Transverse colon (tissue), 4 donors: ENCODE results near the gene EML5. TPM values are rescaled to one million over a fixed set of nuclear protein-coding genes. Genes with fewer than 3 reads are reported as not detected.

Experiments used
- DNase-seq: peaks from one replicate; pipeline ENCODE4 v3.0.0-alpha.2; 2019
- H3K27ac ChIP-seq, 4 donors: fragments of 200-600 bp; sonication (generic); 2 replicates each; pipeline ENCODE4 v1.5.1; 2016 to 2018; ENCODE audit warnings: inconsistent platforms in 4 of 4
- H3K27me3 ChIP-seq: fragments of 200-600 bp; sonication (generic); 2 replicates; pipeline ENCODE4 v1.5.1; 2017; ENCODE audit warnings: inconsistent platforms
- H3K36me3 ChIP-seq, 4 donors: fragments of 200-600 bp; sonication (generic); 2 replicates each; pipeline ENCODE4 v1.5.1; 2017 to 2019; ENCODE audit warnings: inconsistent platforms in 4 of 4
- H3K4me1 ChIP-seq, 4 donors: fragments of 200-600 bp; sonication (generic); 2 replicates each; pipeline ENCODE4 v1.5.1; 2017 to 2020; ENCODE audit warnings: inconsistent platforms in 4 of 4
- H3K4me3 ChIP-seq, 4 donors: fragments of 200-600 bp; sonication (generic); 1 replicate in 1 of 4; 2 replicates in 3 of 4; pipeline versions ENCODE4 v1.5.1 to v1.6.1; 2017 to 2019; ENCODE audit warnings: inconsistent platforms in 4 of 4
- H3K9me3 ChIP-seq, 2 donors: fragments of 200-600 bp; sonication (generic); 2 replicates each; pipeline ENCODE4 v1.5.1; 2017 to 2019; ENCODE audit warnings: inconsistent platforms in 2 of 2
- EP300 ChIP-seq: sonication (generic); formaldehyde crosslinking; IDR thresholded peaks from one replicate; pipeline ENCODE4 v1.6.1; 2017; ENCODE audit warnings: antibody characterized with exemption, low read depth
- POLR2A ChIP-seq: fragments of 450-650 bp; IDR thresholded peaks from one replicate; pipeline ENCODE4 v1.6.1; 2016; ENCODE audit warnings: antibody characterized with exemption, mild to moderate bottlenecking, moderate library complexity
- POLR2AphosphoS5 ChIP-seq, 3 donors: sonication (generic); formaldehyde crosslinking; IDR thresholded peaks; one replicate each; pipeline ENCODE4 v1.6.1; 2016; ENCODE audit warnings: antibody characterized with exemption in 3 of 3
- whole genome bisulfite sequencing, 2 donors: methylation state at CpG; one replicate each; pipeline ENCODE4 v1.1.5; 2018; ENCODE audit warnings: low coverage in 1 of 2; 5-methylcytosine and 5-hydroxymethylcytosine counted together
- in situ Hi-C, 4 donors: fragments of 200-750 bp; cut with MboI; loops; one replicate each; pipeline versions ENCODE4 v1.15.0 to v1.15.1; 2017; ENCODE audit warnings: low sequenced_read_pairs in 3 of 4, low pct_ligation_motif_present in 1 of 4, low pct_unique_long_range_greater_than_20kb in 1 of 4
- intact Hi-C: fragments of 100-400 bp; cut with DNase I; formaldehyde crosslinking; loops from one replicate; pipeline ENCODE4 v1.15.1; 2023; ENCODE audit warnings: low total_unique reads
- total RNA-seq, 4 donors: library from RNA; depleted of rRNA; stranded (reverse); fragments of >200 nt; gene quantifications; one replicate each; pipeline ENCODE4 v1.1.0, GENCODE V29; 2016
- TF ChIP-seq, protein P1 (sequence below), 5 experiments: fragments of 200-600 bp in 3 of 5; fragments of 450-650 bp in 2 of 5; sonication (generic) in 3 of 5; IDR thresholded peaks; 1 replicate in 2 of 5; 2 replicates in 3 of 5; pipeline ENCODE4 v1.5.1; 2016 to 2017; ENCODE audit warnings: antibody characterized with exemption in 5 of 5, inconsistent platforms in 3 of 5, mild to moderate bottlenecking in 2 of 5, moderate library complexity in 1 of 5

EML5 gene
- total RNA-seq, result 1 to 10 TPM in 3 of 4 donors, under 1 TPM in 1; 0.20 to 4.9 (median 1.7) TPM

DNA sequence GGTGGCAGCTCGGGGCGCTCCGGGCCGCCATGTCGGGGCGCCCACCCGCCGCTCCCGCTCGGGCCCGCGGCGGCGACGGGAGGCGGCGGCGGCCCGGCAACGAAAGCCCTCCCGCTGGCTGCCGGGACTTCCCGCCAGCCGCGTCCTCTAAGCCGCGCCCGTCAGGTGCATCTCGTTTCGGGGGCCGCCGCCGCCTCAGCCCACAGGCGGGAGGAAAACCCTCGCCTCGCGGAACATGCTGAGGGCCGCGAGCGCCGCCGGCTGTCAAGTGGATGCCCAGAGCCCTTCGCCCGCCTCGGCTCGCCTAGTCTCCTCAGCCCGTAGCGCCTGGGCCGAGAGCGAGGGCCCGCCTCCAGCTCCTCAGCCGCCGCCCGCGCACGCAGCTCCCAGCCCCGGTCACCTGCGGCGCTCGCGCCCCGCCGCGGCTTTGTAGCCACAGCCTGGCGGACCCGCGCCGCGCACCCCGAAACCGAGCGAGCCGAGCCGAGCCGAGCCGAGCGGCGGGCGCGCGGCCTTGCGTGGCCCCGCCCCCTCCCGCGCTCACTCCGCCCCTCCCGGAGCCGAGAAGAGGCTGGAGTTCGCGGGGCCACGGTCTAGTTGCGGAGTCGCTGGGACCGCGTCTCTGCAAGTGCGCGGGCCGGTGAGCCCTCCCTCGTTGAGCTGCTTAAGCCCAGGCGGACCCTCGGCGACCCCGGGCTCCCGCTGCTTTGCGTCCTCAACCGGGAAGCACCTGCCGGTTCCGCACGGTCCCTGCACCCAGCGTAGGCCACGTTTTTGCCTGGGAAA, at the start of gene EML5:
EML5 (minus strand) TSS at position 481 of the 786 bp plus-strand sequence; CDS start at position 31, 450 bp downstream.
- Histone ChIP-seq H3K27me3 (peaks cover 9% of the 10 kb centered on the region), H3K36me3 (no peaks in the 10 kb centered on the region), H3K4me3 (peak within 1 kb of the TSS; percentile 57 to 76 (median 65)), H3K27ac (peak within 1 kb of the TSS; percentile 74 to 87 (median 84)), H3K4me1 (peaks cover 6 to 16% (median 14%) of the 10 kb centered on the region in 4 donors), H3K9me3 (no peaks in the 10 kb centered on the region)
- peak; percentile 89 for DNase-seq
- intact Hi-C loops (no loop called here), in situ Hi-C loops (no loop called here)
- no peak for TF ChIP-seq POLR2A
- peak in 2 of 3 donors; percentile 9 to 14 for TF ChIP-seq POLR2AphosphoS5 (IDR thresholded peaks at IDR 0.05)
- TF ChIP-seq, protein P1, sequence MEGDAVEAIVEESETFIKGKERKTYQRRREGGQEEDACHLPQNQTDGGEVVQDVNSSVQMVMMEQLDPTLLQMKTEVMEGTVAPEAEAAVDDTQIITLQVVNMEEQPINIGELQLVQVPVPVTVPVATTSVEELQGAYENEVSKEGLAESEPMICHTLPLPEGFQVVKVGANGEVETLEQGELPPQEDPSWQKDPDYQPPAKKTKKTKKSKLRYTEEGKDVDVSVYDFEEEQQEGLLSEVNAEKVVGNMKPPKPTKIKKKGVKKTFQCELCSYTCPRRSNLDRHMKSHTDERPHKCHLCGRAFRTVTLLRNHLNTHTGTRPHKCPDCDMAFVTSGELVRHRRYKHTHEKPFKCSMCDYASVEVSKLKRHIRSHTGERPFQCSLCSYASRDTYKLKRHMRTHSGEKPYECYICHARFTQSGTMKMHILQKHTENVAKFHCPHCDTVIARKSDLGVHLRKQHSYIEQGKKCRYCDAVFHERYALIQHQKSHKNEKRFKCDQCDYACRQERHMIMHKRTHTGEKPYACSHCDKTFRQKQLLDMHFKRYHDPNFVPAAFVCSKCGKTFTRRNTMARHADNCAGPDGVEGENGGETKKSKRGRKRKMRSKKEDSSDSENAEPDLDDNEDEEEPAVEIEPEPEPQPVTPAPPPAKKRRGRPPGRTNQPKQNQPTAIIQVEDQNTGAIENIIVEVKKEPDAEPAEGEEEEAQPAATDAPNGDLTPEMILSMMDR (IDR thresholded peaks at IDR 0.05), result peak in 4 of 5 experiments; percentile 45 to 75 (median 61)
- 1% methylated on average over 74 of the region's 111 CpGs; no CpG with 5 or more reads in 1 of the 2 donors for WGBS, 2 donors

DNA sequence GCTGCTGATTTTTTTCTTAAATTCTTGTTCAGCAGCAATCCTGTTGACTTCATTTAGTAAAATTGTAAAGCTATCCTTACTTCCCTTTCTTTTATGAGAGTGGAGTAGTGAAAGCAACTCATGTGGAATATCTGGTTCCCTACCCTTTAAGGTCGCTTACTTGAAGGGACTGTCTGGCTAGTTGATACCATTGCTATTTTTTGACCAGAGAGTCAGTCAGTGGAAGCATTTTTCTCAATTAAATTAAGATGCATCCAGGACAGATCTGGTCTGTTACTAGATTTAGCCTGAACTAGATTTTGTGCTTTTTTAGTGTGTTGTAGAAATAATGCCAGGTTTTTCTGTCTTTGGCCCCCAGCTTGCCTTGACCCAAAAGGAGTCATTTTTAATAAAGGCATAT, 49.7 kb upstream of the EML5 start:
- H3K4me3 ChIP-seq, result no peak overlapping the region
- no peak for TF ChIP-seq EP300
- no peak for TF ChIP-seq POLR2A
- no peak for TF ChIP-seq POLR2AphosphoS5 (IDR thresholded peaks at IDR 0.05)
- TF ChIP-seq, protein P1 (IDR thresholded peaks at IDR 0.05), result no peak
- intact Hi-C loops, result no loop called here
- no peaks in the 10 kb centered on the region for H3K36me3 ChIP-seq
- H3K4me1 ChIP-seq, result no peaks in the 10 kb centered on the region
- H3K27me3 ChIP-seq, result no peaks in the 10 kb centered on the region
- no peaks in the 10 kb centered on the region for H3K9me3 ChIP-seq
- no peak overlapping the region for H3K27ac ChIP-seq
- DNase-seq, result no peak
- in situ Hi-C loops, result no loop called here
- 90 to 100% methylated on average over 1 of the region's 1 CpG for WGBS, 2 donors

DNA sequence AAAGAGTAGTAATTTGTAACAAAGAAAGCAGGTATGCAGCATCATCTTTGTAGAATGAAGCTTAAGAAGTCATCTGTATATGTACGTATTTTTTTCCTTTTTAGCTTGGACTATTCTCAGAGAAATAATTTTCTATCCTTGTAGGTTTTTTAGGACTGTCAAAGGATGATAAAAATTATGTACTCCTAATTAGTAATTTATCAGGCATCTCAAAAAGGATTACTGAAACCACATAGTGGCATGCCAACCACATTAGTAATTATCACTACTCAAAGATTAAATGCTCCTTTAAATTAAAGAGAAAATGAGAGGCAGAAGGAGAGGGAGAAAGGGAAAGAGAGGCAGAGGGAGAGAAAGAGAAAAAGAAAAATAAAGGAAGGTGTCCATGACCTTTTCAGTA, 49.0 kb upstream of the EML5 start:
- H3K9me3 ChIP-seq, result no peaks in the 10 kb centered on the region

DNA sequence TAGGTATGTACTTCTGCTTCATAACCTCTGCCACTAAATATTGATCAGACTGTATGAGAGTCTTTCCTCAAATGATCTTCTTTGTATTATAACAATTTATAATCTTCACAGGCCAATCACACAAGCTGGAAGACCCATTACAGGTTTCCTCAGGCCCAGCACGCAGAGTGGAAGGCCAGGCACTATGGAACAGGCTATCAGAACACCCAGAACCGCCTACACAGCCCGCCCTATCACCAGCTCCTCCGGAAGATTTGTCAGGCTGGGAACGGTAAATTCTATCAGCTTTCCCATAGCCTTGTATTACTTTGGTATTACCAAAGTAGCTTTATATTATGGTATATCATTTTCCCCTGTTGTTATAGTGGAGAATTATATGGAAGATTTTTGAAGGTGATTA, 48.2 kb upstream of the EML5 start:
- H3K36me3 ChIP-seq, result no peaks in the 10 kb centered on the region
- no peaks in the 10 kb centered on the region for H3K27me3 ChIP-seq
- DNase-seq, result no peak
- TF ChIP-seq, protein P1 (IDR thresholded peaks at IDR 0.05), result no peak
- TF ChIP-seq POLR2A (no peak), POLR2AphosphoS5 (IDR thresholded peaks at IDR 0.05) (no peak), EP300 (no peak)
- no peaks in the 10 kb centered on the region for H3K4me1 ChIP-seq
- no peaks in the 10 kb centered on the region for H3K9me3 ChIP-seq
- H3K27ac ChIP-seq, result no peak overlapping the region
- WGBS, 2 donors, result 97 to 100% methylated on average over 1 to 5 of the region's 5 CpGs
- intact Hi-C loops, result no loop called here
- in situ Hi-C loops, result no loop called here
- H3K4me3 ChIP-seq, result no peak overlapping the region

More for the DNA sequence above, 49.0 kb upstream of the EML5 start:
- no peaks in the 10 kb centered on the region for H3K4me1 ChIP-seq
- no peak for TF ChIP-seq EP300
- TF ChIP-seq, protein P1 (IDR thresholded peaks at IDR 0.05), result no peak
- no peak for TF ChIP-seq POLR2AphosphoS5 (IDR thresholded peaks at IDR 0.05)
- TF ChIP-seq POLR2A, result no peak
- no peak overlapping the region for H3K4me3 ChIP-seq
- H3K27me3 ChIP-seq, result no peaks in the 10 kb centered on the region
- no peak overlapping the region for H3K27ac ChIP-seq
- intact Hi-C loops, result no loop called here
- no peaks in the 10 kb centered on the region for H3K36me3 ChIP-seq
- 85 to 93% methylated on average over 1 of the region's 1 CpG for WGBS, 2 donors
- in situ Hi-C loops, result no loop called here
- DNase-seq, result no peak
